ENCODE data around the gene EML2. TPM values are rescaled to one million over a fixed set of nuclear protein-coding genes. Genes with fewer than 3 reads are reported as not detected.
A peak's percentile ranks its signal among the peaks of the same experiment; 100 is the strongest.

EML2 gene
- total RNA-seq, 2 experiments from 2014 or later: 136 to 146 TPM

- H3K27ac Mint-ChIP-seq: peak overlapping the region; percentile 70
- POLR2A ChIA-PET: interaction anchor here (0.9 to 1.6 kb wide), 7 partner anchors 23 to 467 kb away, joined by 3 to 5 read pairs (median 4); partner anchors contain the start of genes BLOC1S3, GIPR and TRAPPC6A
Observed at GRCh38 chr19:45645068-45645630, 6.0 kb upstream of the EML2 start.

DNA sequence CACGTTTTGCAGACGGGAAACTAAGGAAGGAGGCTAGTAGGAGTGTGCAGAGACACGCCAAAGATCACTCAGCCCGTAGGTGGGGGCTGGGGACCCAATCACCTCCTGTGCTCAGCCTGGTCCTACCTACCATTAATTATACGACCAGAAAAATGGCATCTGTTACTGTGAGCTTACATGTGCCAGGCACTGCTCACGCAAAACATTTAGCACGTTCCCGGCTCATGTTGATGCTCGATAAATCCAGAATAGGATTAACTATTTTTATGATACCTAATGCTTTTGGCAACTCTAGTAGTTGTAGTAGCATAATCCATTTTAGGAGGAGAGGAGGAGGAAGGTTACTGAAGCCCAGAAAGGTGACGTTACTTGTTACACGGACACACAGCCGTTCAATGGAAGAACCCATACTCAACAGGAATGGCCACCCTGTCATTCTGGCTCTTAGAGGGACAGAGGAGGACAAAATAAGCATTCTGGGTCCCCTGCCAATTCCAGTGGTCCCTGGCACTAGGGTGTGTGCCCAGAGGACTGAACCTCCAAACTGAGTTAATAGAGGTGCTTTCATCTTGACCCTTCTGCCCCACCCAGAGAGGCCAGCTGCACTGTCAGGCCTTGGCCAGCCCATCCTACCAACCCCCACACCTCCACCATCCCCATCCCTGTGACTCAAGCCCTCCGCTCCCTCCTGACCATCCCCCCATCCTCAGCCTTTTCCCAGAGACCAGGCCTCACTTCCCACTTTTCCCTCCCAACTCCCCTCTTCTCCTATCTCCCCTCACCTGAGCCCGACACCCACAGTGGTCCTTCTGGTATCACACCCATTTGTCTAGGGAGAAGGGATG lies 5.0 kb upstream of the EML2 start:
- no peak for DNase-seq
- H3K9me3 Mint-ChIP-seq: no peaks in the 10 kb centered on the region
- H3K4me1 Mint-ChIP-seq: peaks cover 55% of the 10 kb centered on the region
- ChIA-PET CTCF (interaction anchor here (0.7 to 3.9 kb wide), 8 partner anchors 30 to 205 kb away, joined by 3 to 36 read pairs (median 6); no protein-coding TSS in a partner anchor), POLR2A (interaction anchor here (1.0 to 5.8 kb wide), 2 partner anchors 10 to 28 kb away, joined by 3 to 85 read pairs; no protein-coding TSS in a partner anchor)
- peaks cover 6% of the 10 kb centered on the region for H3K36me3 Mint-ChIP-seq (ENCODE audit: low read depth)
- no peak overlapping the region for H3K27ac Mint-ChIP-seq
- no peaks in the 10 kb centered on the region for H3K27me3 Mint-ChIP-seq
- peak overlapping the region; percentile 21 for H3K4me3 Mint-ChIP-seq

More at GRCh38 chr19:45645068-45645630, 6.0 kb upstream of the EML2 start:
- Mint-ChIP-seq H3K27me3 (no peaks in the 10 kb centered on the region), H3K9me3 (no peaks in the 10 kb centered on the region), H3K4me1 (peaks cover 49% of the 10 kb centered on the region), H3K4me3 (peak overlapping the region; percentile 80), H3K36me3 (ENCODE audit: low read depth) (peaks cover 6% of the 10 kb centered on the region)
- no peak for DNase-seq
- CTCF ChIA-PET: interaction anchor here (0.8 to 1.5 kb wide), 8 partner anchors 31 to 257 kb away, joined by 3 to 19 read pairs (median 4); partner anchors contain the start of gene MYPOP

DNA sequence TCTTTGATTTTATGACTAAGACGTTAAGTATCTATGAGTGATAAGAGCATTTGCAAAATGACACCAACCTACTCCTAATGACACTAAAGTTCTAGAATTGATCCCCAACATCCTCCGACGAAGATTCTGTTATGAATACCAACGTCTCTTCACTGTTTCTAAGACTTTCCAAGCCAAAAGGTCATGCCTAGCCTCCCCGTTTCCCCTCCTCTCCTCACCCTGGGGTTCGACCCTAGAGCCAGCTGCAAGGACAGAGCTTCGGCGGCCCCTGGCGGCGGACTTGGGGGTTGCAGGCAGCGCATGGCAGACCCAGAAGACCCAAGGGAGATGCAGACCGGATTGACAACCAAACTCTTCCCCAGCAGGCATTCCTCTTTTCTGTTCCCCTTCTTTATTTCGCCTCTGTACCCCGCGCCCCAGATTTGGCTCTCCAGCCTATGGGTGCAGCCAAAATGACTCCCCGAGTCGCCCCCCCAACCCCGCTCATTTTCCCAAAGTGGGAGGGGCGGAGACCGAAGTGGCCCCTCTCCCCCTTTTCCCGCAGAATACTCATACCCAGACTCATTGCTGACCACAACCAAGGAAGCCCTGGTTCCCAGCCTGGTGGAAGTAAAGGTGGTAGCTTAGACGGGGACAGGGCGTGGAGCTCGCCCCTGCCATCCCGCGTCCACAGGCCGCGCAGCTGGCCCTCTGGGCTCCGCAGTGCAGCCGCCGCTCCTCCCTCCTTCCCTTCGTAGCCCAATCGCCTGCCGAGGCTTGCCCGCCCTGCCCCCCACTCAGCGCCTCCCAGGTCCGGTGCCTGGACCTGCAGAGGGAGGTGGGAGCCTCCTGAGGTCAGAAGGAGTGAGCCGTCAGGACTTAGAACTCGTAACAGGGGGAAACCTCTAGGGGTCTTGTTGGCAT lies 4.1 kb upstream of the EML2 start:
- H3K27ac Mint-ChIP-seq: peak overlapping the region; percentile 100
- no peaks in the 10 kb centered on the region for H3K9me3 Mint-ChIP-seq
- H3K27me3 Mint-ChIP-seq: no peaks in the 10 kb centered on the region
- peak overlapping the region; percentile 64 for H3K4me3 Mint-ChIP-seq
- DNase-seq: peak; percentile 90
- H3K4me1 Mint-ChIP-seq: peaks cover 62% of the 10 kb centered on the region
- H3K36me3 Mint-ChIP-seq (ENCODE audit: low read depth): peaks cover 12% of the 10 kb centered on the region
- CTCF ChIA-PET: interaction anchor here (0.7 to 4.5 kb wide), 24 partner anchors 12 to 350 kb away, joined by 3 to 41 read pairs (median 9); partner anchors contain the start of genes GIPR, OPA3, QPCTL and SNRPD2
- POLR2A ChIA-PET: interaction anchor here (1.0 to 5.8 kb wide), 13 partner anchors 9 to 465 kb away, joined by 3 to 85 read pairs (median 8); partner anchors contain the start of genes BLOC1S3, PPM1N, RTN2 and TRAPPC6A

DNA sequence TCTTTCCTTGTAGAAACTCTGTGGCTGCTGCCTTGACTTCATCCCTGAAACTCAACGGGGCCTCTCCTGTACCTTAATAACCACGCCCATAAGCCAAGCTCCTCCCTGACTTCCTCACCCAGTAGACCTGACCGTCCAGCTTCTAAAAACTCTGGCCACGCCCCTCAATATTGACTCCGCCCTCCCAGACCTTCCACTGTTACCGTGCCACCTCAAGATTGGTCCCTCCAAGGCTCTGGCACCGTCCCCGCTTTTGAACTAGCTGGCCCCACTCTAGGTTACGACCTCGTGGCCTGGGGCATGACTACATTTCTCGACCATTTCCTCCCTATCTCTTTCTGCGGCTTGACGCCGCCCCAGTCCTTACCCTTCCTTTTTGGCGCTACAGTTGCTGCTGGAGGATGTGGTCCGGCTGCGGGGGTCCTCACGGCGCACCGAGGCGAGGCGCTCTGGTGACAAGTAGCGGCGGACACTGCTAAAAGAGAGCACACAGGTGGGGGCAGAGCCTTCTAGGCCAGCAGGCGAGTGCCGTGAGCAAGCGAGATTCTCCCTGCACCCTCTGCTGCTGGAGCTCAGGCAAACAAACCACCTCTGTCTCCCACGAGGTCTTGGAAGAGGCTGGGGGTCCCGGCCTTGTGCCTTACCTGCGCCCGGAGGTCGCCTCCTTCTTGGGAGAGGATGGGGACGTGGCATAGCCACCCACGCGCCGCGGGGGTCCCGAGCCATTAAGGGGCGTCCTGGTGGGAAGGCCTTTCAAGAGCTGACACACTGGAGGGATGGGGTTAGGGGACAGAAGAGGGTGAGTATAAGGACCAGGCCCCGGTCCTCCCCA lies 2.3 kb upstream of the EML2 start:
- peaks cover 12% of the 10 kb centered on the region for H3K36me3 Mint-ChIP-seq (ENCODE audit: low read depth)

DNA sequence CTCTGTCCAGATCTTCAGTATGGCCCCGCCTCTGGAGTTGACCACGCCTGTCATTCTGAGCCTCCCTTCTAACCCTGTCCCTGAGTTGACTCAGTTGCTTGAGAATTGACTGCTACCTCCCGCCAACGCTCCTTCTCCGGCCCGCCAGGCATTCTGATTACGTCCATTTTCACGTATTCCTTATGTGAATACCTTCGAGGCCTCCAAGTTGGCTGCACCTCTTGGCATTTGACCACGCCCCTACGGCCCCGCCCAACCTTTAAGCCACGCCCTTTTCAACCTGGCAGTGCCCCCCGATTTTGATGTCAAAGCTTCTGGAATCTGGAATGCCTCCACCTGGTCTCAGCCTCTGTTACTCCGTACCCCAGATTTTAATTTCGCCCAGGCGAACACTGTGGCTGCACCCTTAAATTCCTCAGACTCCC lies 1.7 kb upstream of the EML2 start:
- ChIA-PET POLR2A (interaction anchor here (0.8 to 5.8 kb wide), 21 partner anchors 10 to 888 kb away, joined by 3 to 85 read pairs (median 7); partner anchors contain the start of genes OPA3, QPCTL, SNRPD2 and TRAPPC6A), CTCF (interaction anchor here (0.7 to 4.5 kb wide), 25 partner anchors 10 to 201 kb away, joined by 3 to 41 read pairs (median 10); partner anchors contain the start of genes GIPR, OPA3, QPCTL and SNRPD2)
- DNase-seq: peak; percentile 73
- Mint-ChIP-seq H3K27me3 (no peaks in the 10 kb centered on the region), H3K9me3 (no peaks in the 10 kb centered on the region), H3K4me3 (peak overlapping the region; percentile 79), H3K4me1 (peaks cover 66% of the 10 kb centered on the region), H3K27ac (peak overlapping the region; percentile 100), H3K36me3 (ENCODE audit: low read depth) (peaks cover 16% of the 10 kb centered on the region)

More for the DNA sequence above, 2.3 kb upstream of the EML2 start:
- peaks cover 68% of the 10 kb centered on the region for H3K4me1 Mint-ChIP-seq
- H3K9me3 Mint-ChIP-seq: no peaks in the 10 kb centered on the region
- peak overlapping the region; percentile 79 for H3K4me3 Mint-ChIP-seq
- ChIA-PET CTCF (interaction anchor here (0.6 to 4.5 kb wide), 40 partner anchors 7 to 1864 kb away, joined by 3 to 41 read pairs (median 5); partner anchors contain the start of genes ERCC2, GIPR, OPA3 and QPCTL), POLR2A (interaction anchor here (0.5 to 5.8 kb wide), 36 partner anchors 11 to 888 kb away, joined by 3 to 85 read pairs (median 4); partner anchors contain the start of genes OPA3, PPM1N, QPCTL and RTN2)
- H3K27ac Mint-ChIP-seq: peak overlapping the region; percentile 100
- no peaks in the 10 kb centered on the region for H3K27me3 Mint-ChIP-seq
- peak; percentile 94 for DNase-seq

- Mint-ChIP-seq H3K27me3 (no peaks in the 10 kb centered on the region), H3K4me3 (peak overlapping the region; percentile 97), H3K9me3 (no peaks in the 10 kb centered on the region), H3K4me1 (peaks cover 47% of the 10 kb centered on the region), H3K27ac (peak overlapping the region; percentile 26), H3K36me3 (ENCODE audit: low read depth) (peaks cover 17% of the 10 kb centered on the region)
- ChIA-PET CTCF (interaction anchor here (1.2 to 2.0 kb wide), 6 partner anchors 32 to 199 kb away, joined by 4 to 9 read pairs (median 5); partner anchors contain the start of gene QPCTL), POLR2A (interaction anchor here (3.1 to 5.8 kb wide), 2 partner anchors 22 to 54 kb away, joined by 8 to 85 read pairs; partner anchors contain the start of gene OPA3)
- DNase-seq: no peak
Observed at GRCh38 chr19:45637890-45638667, 1.1 kb downstream of the EML2 start.

GRCh38 chr19:45636902-45637301 lies 2.3 kb downstream of the EML2 start:
- Mint-ChIP-seq H3K4me3 (no peak overlapping the region), H3K9me3 (no peaks in the 10 kb centered on the region), H3K27me3 (no peaks in the 10 kb centered on the region), H3K36me3 (ENCODE audit: low read depth) (peaks cover 23% of the 10 kb centered on the region), H3K4me1 (peaks cover 46% of the 10 kb centered on the region), H3K27ac (peak overlapping the region; percentile 35)
- no peak for DNase-seq
- ChIA-PET POLR2A (no interaction called here), CTCF (interaction anchor here (0.7 kb wide), 1 partner anchor 24 kb away, joined by 4 read pairs; no protein-coding TSS in a partner anchor)

DNA sequence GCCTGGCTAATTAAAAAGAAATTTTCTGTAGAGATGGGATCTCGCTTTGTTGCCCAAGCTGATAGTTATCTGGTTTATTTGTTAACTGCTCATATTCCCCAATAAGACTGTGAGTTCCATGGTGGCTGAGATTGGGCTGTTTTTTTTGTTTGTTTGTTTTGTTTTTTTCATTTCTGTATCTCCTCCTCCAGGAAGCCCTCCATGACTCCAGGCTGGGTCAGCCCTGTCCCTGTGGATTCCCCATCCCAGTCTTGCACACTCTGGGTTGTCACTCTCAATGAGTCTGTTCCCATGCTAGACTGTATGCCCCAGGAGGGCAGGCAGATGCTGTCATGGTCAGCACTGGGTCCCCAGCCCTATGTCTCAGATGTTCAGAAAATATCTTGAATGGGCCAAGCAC lies 2.9 kb downstream of the EML2 start:
- H3K4me3 Mint-ChIP-seq: no peak overlapping the region
- POLR2A ChIA-PET: no interaction called here
- peaks cover 23% of the 10 kb centered on the region for H3K36me3 Mint-ChIP-seq (ENCODE audit: low read depth)

DNA sequence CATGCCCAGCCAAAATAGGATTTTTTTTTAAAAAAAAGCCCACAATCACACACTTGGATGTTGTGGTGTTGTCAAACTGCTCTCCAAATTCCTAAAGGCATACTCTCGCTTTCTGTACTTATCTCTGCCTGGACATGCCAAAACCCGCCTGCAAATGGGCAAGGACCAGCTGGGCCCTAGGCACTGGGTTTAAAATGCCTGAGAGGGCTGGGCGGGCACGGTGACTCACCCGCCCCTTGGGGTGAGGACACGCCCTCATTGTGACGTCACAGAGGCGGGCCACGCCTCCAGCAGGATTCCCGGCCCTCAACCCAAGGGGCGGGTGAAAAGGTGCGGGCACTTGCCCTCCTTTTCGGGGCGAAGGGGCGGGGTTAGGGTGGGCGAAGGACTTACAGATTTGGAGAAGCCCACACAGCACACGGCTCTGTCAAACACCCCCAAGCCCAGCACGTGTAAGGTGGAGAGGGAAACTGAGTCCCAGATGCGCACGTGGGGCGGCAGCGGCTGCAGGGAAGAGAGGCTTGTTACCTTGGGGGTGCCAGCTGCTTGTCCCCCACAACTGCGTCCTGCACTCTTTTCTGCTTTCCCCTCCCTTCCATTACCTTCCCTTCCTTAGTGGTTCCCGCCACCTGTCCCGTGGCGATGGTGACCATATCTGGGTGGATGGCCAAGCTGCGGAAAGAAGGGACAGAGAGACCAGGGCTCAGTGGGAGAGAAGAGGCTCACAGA lies 6.6 kb downstream of the EML2 start:
- POLR2A ChIA-PET: interaction anchor here (4.3 kb wide), 1 partner anchor 9 kb away, joined by 21 read pairs; the partner anchor contains the start of gene EML2
- H3K27ac Mint-ChIP-seq: no peak overlapping the region
- no peaks in the 10 kb centered on the region for H3K9me3 Mint-ChIP-seq
- peak; percentile 56 for DNase-seq
- peaks cover 25% of the 10 kb centered on the region for H3K4me1 Mint-ChIP-seq
- H3K36me3 Mint-ChIP-seq (ENCODE audit: low read depth): peaks cover 29% of the 10 kb centered on the region
- no peak overlapping the region for H3K4me3 Mint-ChIP-seq
- no peaks in the 10 kb centered on the region for H3K27me3 Mint-ChIP-seq
- CTCF ChIA-PET: interaction anchor here (3.6 kb wide), 1 partner anchor 9 kb away, joined by 17 read pairs; no protein-coding TSS in a partner anchor

More for the DNA sequence above, 2.9 kb downstream of the EML2 start:
- no peaks in the 10 kb centered on the region for H3K9me3 Mint-ChIP-seq
- DNase-seq: no peak
- no peaks in the 10 kb centered on the region for H3K27me3 Mint-ChIP-seq
- H3K4me1 Mint-ChIP-seq: peaks cover 40% of the 10 kb centered on the region
- H3K27ac Mint-ChIP-seq: no peak overlapping the region
- CTCF ChIA-PET: no interaction called here

- Mint-ChIP-seq H3K4me1 (peaks cover 18% of the 10 kb centered on the region), H3K27ac (no peak overlapping the region), H3K4me3 (no peak overlapping the region), H3K9me3 (no peaks in the 10 kb centered on the region), H3K27me3 (no peaks in the 10 kb centered on the region), H3K36me3 (ENCODE audit: low read depth) (peaks cover 37% of the 10 kb centered on the region)
- CTCF ChIA-PET: interaction anchor here (0.6 to 3.6 kb wide), 4 partner anchors 12 to 51 kb away, joined by 3 to 17 read pairs (median 6); no protein-coding TSS in a partner anchor
- POLR2A ChIA-PET: interaction anchor here (0.6 to 4.3 kb wide), 3 partner anchors 11 to 47 kb away, joined by 3 to 21 read pairs (median 3); partner anchors contain the start of gene EML2
- no peak for DNase-seq
Observed at GRCh38 chr19:45630463-45630862, 8.7 kb downstream of the EML2 start.

All from activated CD4-positive, alpha-beta memory T cell treated with anti-CD3 and anti-CD28 coated beads, Interleukin-2, amount 10 ng/mL, durations not matched to agents 7 days and 5 days (primary cell).